Natural killer cell treated with Interleukin-12 subunit alpha and Interleukin-12 subunit beta and Interleukin-15 and Interleukin-18, amount 100 ng/mL, for 72 hours (primary cell): ENCODE results near the gene ATXN7. TPM values are rescaled to one million over a fixed set of nuclear protein-coding genes. Genes with fewer than 3 reads are reported as not detected.

Source experiments
- ATAC-seq, 2 donors: fragments of 150-1000 bp; cut with Tn5 transposase in 1 of 2; sonication (Bioruptor Pico), chemical (Tn5 transposase) in 1 of 2; 2 replicates each; pipeline ENCODE4 v1.10.0; 2021
- DNase-seq: peaks from one replicate; pipeline ENCODE4 v3.0.0; 2022; ENCODE audit warnings: low spot score
- H3K27ac Mint-ChIP-seq, 2 donors: 1 replicate in 1 of 2; 2 replicates in 1 of 2; pipeline ENCODE4 v1.8.0; 2022; ENCODE audit warnings: mixed read lengths in 2 of 2, mild to moderate bottlenecking in 1 of 2, moderate library complexity in 1 of 2
- H3K27me3 Mint-ChIP-seq, 2 donors: 1 replicate in 1 of 2; 2 replicates in 1 of 2; pipeline ENCODE4 v1.8.0; 2022; ENCODE audit warnings: mixed read lengths in 2 of 2
- H3K36me3 Mint-ChIP-seq: one replicate; pipeline ENCODE4 v1.8.0; 2022; ENCODE audit warnings: mixed read lengths
- H3K4me1 Mint-ChIP-seq, 2 donors: 1 replicate in 1 of 2; 2 replicates in 1 of 2; pipeline ENCODE4 v1.8.0; 2022; ENCODE audit warnings: low read depth in 2 of 2, mixed read lengths in 2 of 2, mild to moderate bottlenecking in 1 of 2
- H3K4me3 Mint-ChIP-seq: one replicate; pipeline ENCODE4 v1.8.0; 2022; ENCODE audit warnings: mixed read lengths
- H3K9me3 Mint-ChIP-seq: 2 replicates; pipeline ENCODE4 v1.8.0; 2022; ENCODE audit warnings: mixed read lengths
- total RNA-seq, 2 donors: library from RNA; stranded (reverse); gene quantifications; one replicate each; pipeline ENCODE4 v1.2.3, GENCODE V29; 2022

The ATXN7 gene
- total RNA-seq, 2 donors from 2014 or later, result 96.5 to 101 TPM

DNA sequence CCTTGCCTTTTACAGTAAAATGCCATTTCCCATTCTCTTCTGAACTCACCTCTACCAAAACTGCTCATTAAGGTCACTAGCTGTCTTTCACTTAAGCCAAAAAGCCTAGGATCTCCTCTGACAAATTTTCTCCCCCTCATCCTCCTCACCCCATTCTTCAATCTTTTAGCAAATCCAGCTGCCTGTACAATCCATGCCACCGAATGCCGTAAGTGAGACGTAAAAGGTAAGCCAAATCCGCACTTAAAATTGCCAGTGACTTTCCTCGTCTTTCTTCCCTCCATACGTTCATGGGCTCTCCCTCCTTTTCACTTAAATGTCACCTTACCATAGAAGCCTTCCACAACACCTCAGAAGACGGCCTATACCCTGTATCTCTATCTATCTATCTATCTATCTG is 145.9 kb downstream of the ATXN7 start:
- Mint-ChIP-seq H3K36me3 (peaks cover 42% of the 10 kb centered on the region), H3K9me3 (no peaks in the 10 kb centered on the region), H3K4me3 (no peak overlapping the region), H3K27ac (peak overlapping the region; percentile 6 to 66), H3K27me3 (no peaks in the 10 kb centered on the region), H3K4me1 (peaks cover 17 to 29% of the 10 kb centered on the region in 2 donors)
- ATAC-seq (no peak), DNase-seq (no peak)

- ATAC-seq, result no peak
- Mint-ChIP-seq H3K27ac (peak overlapping the region in 1 of 2 donors; percentile 66), H3K36me3 (peaks cover 47% of the 10 kb centered on the region), H3K4me1 (peaks cover 21 to 34% of the 10 kb centered on the region in 2 donors), H3K4me3 (no peak overlapping the region), H3K9me3 (no peaks in the 10 kb centered on the region), H3K27me3 (no peaks in the 10 kb centered on the region)
- DNase-seq, result no peak
Observed at GRCh38 chr3:64010199-64010598, 146.5 kb downstream of the ATXN7 start.

- Mint-ChIP-seq H3K4me1 (peaks cover 21 to 34% of the 10 kb centered on the region in 2 donors), H3K4me3 (no peak overlapping the region), H3K9me3 (no peaks in the 10 kb centered on the region), H3K36me3 (peaks cover 47% of the 10 kb centered on the region), H3K27ac (no peak overlapping the region), H3K27me3 (no peaks in the 10 kb centered on the region)
- DNase-seq (no peak), ATAC-seq (no peak)
Observed at GRCh38 chr3:64011685-64012084, 148.0 kb downstream of the ATXN7 start.

- H3K27ac Mint-ChIP-seq, result peak overlapping the region; percentile 15 to 65
- peaks cover 31 to 39% of the 10 kb centered on the region in 2 donors for H3K4me1 Mint-ChIP-seq
- H3K4me3 Mint-ChIP-seq, result no peak overlapping the region
- no peaks in the 10 kb centered on the region for H3K9me3 Mint-ChIP-seq
- H3K27me3 Mint-ChIP-seq, result no peaks in the 10 kb centered on the region
- H3K36me3 Mint-ChIP-seq, result peaks cover 60% of the 10 kb centered on the region
- DNase-seq (no peak), ATAC-seq (no peak)
Observed at GRCh38 chr3:64016941-64017620, 153.4 kb downstream of the ATXN7 start.

GRCh38 chr3:64019271-64019670 is 155.6 kb downstream of the ATXN7 start:
- ATAC-seq, result no peak
- Mint-ChIP-seq H3K4me3 (no peak overlapping the region), H3K36me3 (peaks cover 43% of the 10 kb centered on the region), H3K27ac (no peak overlapping the region), H3K9me3 (no peaks in the 10 kb centered on the region), H3K27me3 (no peaks in the 10 kb centered on the region), H3K4me1 (peaks cover 28 to 34% of the 10 kb centered on the region in 2 donors)
- no peak for DNase-seq

DNA sequence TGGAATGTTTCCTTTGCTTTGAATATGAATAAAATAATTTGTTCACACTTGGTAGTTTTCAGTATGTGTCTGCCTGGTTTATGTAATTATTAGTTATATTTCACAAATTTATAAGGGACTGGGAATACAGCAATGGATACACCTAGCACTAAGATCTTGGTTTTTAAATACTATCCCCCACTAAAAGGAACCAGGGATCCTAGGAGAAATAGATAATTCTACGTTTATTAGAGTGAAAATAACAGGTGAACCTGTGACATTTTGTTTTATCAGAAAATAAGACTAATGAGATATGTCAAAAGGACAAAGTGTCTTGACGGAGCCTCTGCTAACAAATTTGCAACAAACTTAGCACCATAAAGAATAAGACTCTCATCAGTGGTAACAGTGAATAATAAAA is 156.2 kb downstream of the ATXN7 start:
- Mint-ChIP-seq H3K4me3 (no peak overlapping the region), H3K36me3 (peaks cover 37% of the 10 kb centered on the region), H3K27ac (no peak overlapping the region), H3K27me3 (no peaks in the 10 kb centered on the region), H3K4me1 (peaks cover 22 to 28% of the 10 kb centered on the region in 2 donors), H3K9me3 (no peaks in the 10 kb centered on the region)
- ATAC-seq (no peak), DNase-seq (no peak)

GRCh38 chr3:64021922-64022321 is 158.3 kb downstream of the ATXN7 start:
- no peak for ATAC-seq
- Mint-ChIP-seq H3K4me3 (peak overlapping the region; percentile 90), H3K36me3 (peaks cover 33% of the 10 kb centered on the region), H3K27me3 (peaks cover under 1 to 3% of the 10 kb centered on the region in 2 donors), H3K27ac (peak overlapping the region; percentile 77 to 88), H3K4me1 (peaks cover 20 to 25% of the 10 kb centered on the region in 2 donors), H3K9me3 (no peaks in the 10 kb centered on the region)
- no peak for DNase-seq

GRCh38 chr3:64022451-64023186 is 159.0 kb downstream of the ATXN7 start:
- Mint-ChIP-seq H3K36me3 (peaks cover 26% of the 10 kb centered on the region), H3K4me1 (peaks cover 20 to 23% of the 10 kb centered on the region in 2 donors), H3K27ac (peak overlapping the region; percentile 77 to 88), H3K9me3 (no peaks in the 10 kb centered on the region), H3K27me3 (peaks cover 7 to 10% of the 10 kb centered on the region in 2 donors), H3K4me3 (peak overlapping the region; percentile 90)
- no peak for DNase-seq
- ATAC-seq, result peak in 1 of 2 donors; percentile 28

GRCh38 chr3:64023187-64023860 is 159.7 kb downstream of the ATXN7 start, which contains the start of gene PSMD6:
Gene PSMD6 (minus strand): TSS chr3:64023494. CDS start chr3:64023419, 75 bp downstream.
- Mint-ChIP-seq H3K36me3 (peaks cover 20% of the 10 kb centered on the region), H3K4me3 (peak within 1 kb of the TSS; percentile 90), H3K4me1 (peaks cover 20 to 21% of the 10 kb centered on the region in 2 donors), H3K27ac (peak within 1 kb of the TSS; percentile 77 to 88), H3K9me3 (no peaks in the 10 kb centered on the region), H3K27me3 (peaks cover 11 to 17% of the 10 kb centered on the region in 2 donors)
- peak; percentile 96 to 97 for ATAC-seq
- peak; percentile 93 for DNase-seq

GRCh38 chr3:64023861-64024223 is 160.2 kb downstream of the ATXN7 start:
- no peaks in the 10 kb centered on the region for H3K9me3 Mint-ChIP-seq
- DNase-seq (no peak), ATAC-seq (no peak)
- H3K36me3 Mint-ChIP-seq, result peaks cover 18% of the 10 kb centered on the region
- peak overlapping the region; percentile 77 to 88 for H3K27ac Mint-ChIP-seq
- peaks cover 13 to 22% of the 10 kb centered on the region in 2 donors for H3K27me3 Mint-ChIP-seq
- H3K4me3 Mint-ChIP-seq, result peak overlapping the region; percentile 90
- H3K4me1 Mint-ChIP-seq, result peaks cover 20% of the 10 kb centered on the region in 2 donors

- no peak for DNase-seq
- Mint-ChIP-seq H3K27ac (no peak overlapping the region), H3K36me3 (peaks cover 9% of the 10 kb centered on the region), H3K4me1 (peaks cover 15 to 19% of the 10 kb centered on the region in 2 donors), H3K27me3 (peaks cover 20 to 32% of the 10 kb centered on the region in 2 donors), H3K4me3 (no peak overlapping the region), H3K9me3 (no peaks in the 10 kb centered on the region)
- ATAC-seq, result no peak
Observed at GRCh38 chr3:64026346-64026745, 162.7 kb downstream of the ATXN7 start.

- Mint-ChIP-seq H3K27me3 (peaks cover 20 to 40% of the 10 kb centered on the region in 2 donors), H3K4me1 (peaks cover 5 to 10% of the 10 kb centered on the region in 2 donors), H3K4me3 (no peak overlapping the region), H3K27ac (no peak overlapping the region), H3K9me3 (no peaks in the 10 kb centered on the region), H3K36me3 (no peaks in the 10 kb centered on the region)
- no peak for DNase-seq
- no peak for ATAC-seq
Observed at GRCh38 chr3:64027658-64028057, 164.0 kb downstream of the ATXN7 start.

GRCh38 chr3:64028754-64029153 is 165.1 kb downstream of the ATXN7 start:
- peaks cover 4 to 6% of the 10 kb centered on the region in 2 donors for H3K4me1 Mint-ChIP-seq
- no peak for DNase-seq
- H3K36me3 Mint-ChIP-seq, result no peaks in the 10 kb centered on the region
- H3K4me3 Mint-ChIP-seq, result no peak overlapping the region
- ATAC-seq, result no peak
- no peak overlapping the region for H3K27ac Mint-ChIP-seq
- H3K9me3 Mint-ChIP-seq, result no peaks in the 10 kb centered on the region
- peaks cover 20 to 40% of the 10 kb centered on the region in 2 donors for H3K27me3 Mint-ChIP-seq
